OCI-LY7 (cell line): ENCODE results near the gene OPRL1. TPM values are rescaled to one million over a fixed set of nuclear protein-coding genes. Genes with fewer than 3 reads are reported as not detected.

Experiments
- BruUV-seq: library from RNA; stranded (reverse); fragments of 400-500 nt; replicated peaks from 2 replicates; lab custom pipeline; 2021; lab: Mats Ljungman, UMichigan
- CTCF ChIA-PET: fragments of 300-600 bp; sonication (Branson Sonifier 250); formaldehyde crosslinking; loops from one replicate; lab custom pipeline; 2022; ENCODE audit warnings: antibody characterized with exemption; ENCODE audit not compliant: unreplicated experiment; lab: Charles Lee
- POLR2A ChIA-PET: fragments of 300-600 bp; sonication (Branson Sonifier 250); formaldehyde crosslinking; loops from one replicate; lab custom pipeline; 2022; ENCODE audit warnings: antibody characterized with exemption; lab: Charles Lee
- DNase-seq: peaks from one replicate; pipeline ENCODE4 v3.0.0-alpha.2; 2015; ENCODE audit warnings: low spot score
- H2AFZ ChIP-seq: fragments of 200-600 bp; sonication (generic), shearing (Covaris generic); 2 replicates; pipeline ENCODE4 v1.6.1; 2014; ENCODE audit warnings: mild to moderate bottlenecking, antibody characterized with exemption, low read length, moderate library complexity
- H3K27ac ChIP-seq: fragments of 200-600 bp; sonication (generic); 2 replicates; pipeline ENCODE4 v1.5.1; 2014; ENCODE audit warnings: mixed run types, low read depth, mild to moderate bottlenecking, moderate library complexity, low read length, inconsistent platforms; ENCODE audit not compliant: poor library complexity, severe bottlenecking
- H3K36me3 ChIP-seq: fragments of 200-600 bp; sonication (generic); 2 replicates; pipeline ENCODE4 v1.6.1; 2014; ENCODE audit warnings: mild to moderate bottlenecking, antibody characterized with exemption, low read length, moderate library complexity, mixed read lengths; ENCODE audit not compliant: insufficient read depth
- H3K4me1 ChIP-seq: fragments of 200-600 bp; sonication (generic); 2 replicates; pipeline ENCODE4 v1.5.1; 2014; ENCODE audit warnings: mild to moderate bottlenecking, low read length; ENCODE audit not compliant: insufficient read depth, poor library complexity, severe bottlenecking
- H3K4me2 ChIP-seq: fragments of 200-600 bp; sonication (generic); 2 replicates; pipeline ENCODE4 v1.6.1; 2014; ENCODE audit warnings: mild to moderate bottlenecking, low read length
- H3K4me3 ChIP-seq: fragments of 200-600 bp; sonication (generic); 2 replicates; pipeline ENCODE4 v1.5.1; 2014; ENCODE audit warnings: mild to moderate bottlenecking, low read depth, low read length; ENCODE audit not compliant: poor library complexity, severe bottlenecking
- H3K79me2 ChIP-seq: fragments of 200-600 bp; sonication (generic); 2 replicates; pipeline ENCODE4 v1.6.1; 2016; ENCODE audit warnings: low read depth, mild to moderate bottlenecking, low read length, moderate library complexity, mixed read lengths; ENCODE audit not compliant: insufficient read depth
- H3K9me2 ChIP-seq: fragments of 200-600 bp; sonication (generic); 2 replicates; pipeline ENCODE4 v1.6.1; 2016; ENCODE audit warnings: mild to moderate bottlenecking, low read length, mixed read lengths; ENCODE audit not compliant: insufficient read depth
- H3K9me3 ChIP-seq: fragments of 200-600 bp; sonication (generic); 2 replicates; pipeline ENCODE4 v1.6.1; 2014; ENCODE audit warnings: mild to moderate bottlenecking, mixed run types, low read length, mixed read lengths
- H4K20me1 ChIP-seq: fragments of 200-600 bp; sonication (generic); 2 replicates; pipeline ENCODE4 v1.6.1; 2014; ENCODE audit warnings: mild to moderate bottlenecking, antibody characterized with exemption, low read length, moderate library complexity, mixed read lengths; ENCODE audit not compliant: insufficient read depth
- EZH2phosphoT487 ChIP-seq: fragments of 200-600 bp; sonication (generic); IDR thresholded peaks from 2 replicates; pipeline ENCODE4 v1.6.1; 2018; ENCODE audit warnings: low read depth, borderline replicate concordance, mild to moderate bottlenecking, mixed run types, antibody characterized with exemption, low read length, moderate library complexity, mixed read lengths
- intact Hi-C: fragments of 100-400 bp; cut with micrococcal nuclease; formaldehyde crosslinking; loops from one replicate; pipeline ENCODE4 v1.10.0; 2022; ENCODE audit not compliant: unreplicated experiment
- total RNA-seq, 2 experiments: library from RNA; depleted of rRNA in 1 of 2; stranded (reverse); fragments of >200 nt in 1 of 2; shearing (Covaris generic) in 1 of 2; gene quantifications; 2 replicates each; pipeline ENCODE4 v1.2.3, GENCODE V29; 2014 to 2022
- TF ChIP-seq, protein P1 (sequence below): fragments of 200-600 bp; sonication (generic); conservative IDR thresholded peaks from 2 replicates; pipeline ENCODE4 v1.5.1; 2014; ENCODE audit warnings: mild to moderate bottlenecking, antibody characterized with exemption, low read length, moderate library complexity, mixed read lengths

Gene OPRL1
- total RNA-seq, 2 experiments from 2014 or later, result 6.4 to 7.6 TPM

DNA sequence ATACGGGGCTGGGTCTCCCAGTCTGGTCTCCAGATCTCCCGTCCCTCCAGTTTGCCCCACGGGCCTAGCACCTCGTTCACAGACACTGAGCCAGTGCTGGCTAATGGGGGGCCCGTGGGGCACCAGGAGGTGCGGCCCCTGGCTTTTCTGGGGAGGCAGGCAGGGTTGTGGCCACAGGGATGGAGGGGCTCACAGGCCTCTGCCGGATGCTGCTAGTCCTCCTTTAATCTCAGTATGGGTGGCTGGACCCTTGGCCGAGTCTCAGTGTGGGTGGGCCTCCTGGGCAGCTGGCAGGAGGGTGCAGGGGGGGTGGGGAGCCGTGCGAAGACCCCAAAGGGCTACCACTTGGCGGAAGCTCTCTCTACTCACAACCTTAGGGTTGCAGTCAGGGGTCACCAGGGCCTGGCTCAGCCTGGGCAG is 28.8 kb upstream of the OPRL1 start:
- Histone ChIP-seq H3K4me3 (no peak overlapping the region), H3K9me2 (no peaks in the 10 kb centered on the region), H3K36me3 (no peaks in the 10 kb centered on the region), H3K9me3 (no peaks in the 10 kb centered on the region), H3K79me2 (no peaks in the 10 kb centered on the region), H3K4me1 (no peaks in the 10 kb centered on the region), H3K4me2 (no peak overlapping the region), H4K20me1 (no peaks in the 10 kb centered on the region), H3K27ac (no peak overlapping the region), H2AFZ (no peak overlapping the region)
- DNase-seq, result no peak
- intact Hi-C loops, result no loop called here
- BruUV-seq, result no TSS peak
- ChIA-PET POLR2A (no interaction called here), CTCF (no interaction called here)
- no peak for TF ChIP-seq EZH2phosphoT487
- TF ChIP-seq, protein P1, sequence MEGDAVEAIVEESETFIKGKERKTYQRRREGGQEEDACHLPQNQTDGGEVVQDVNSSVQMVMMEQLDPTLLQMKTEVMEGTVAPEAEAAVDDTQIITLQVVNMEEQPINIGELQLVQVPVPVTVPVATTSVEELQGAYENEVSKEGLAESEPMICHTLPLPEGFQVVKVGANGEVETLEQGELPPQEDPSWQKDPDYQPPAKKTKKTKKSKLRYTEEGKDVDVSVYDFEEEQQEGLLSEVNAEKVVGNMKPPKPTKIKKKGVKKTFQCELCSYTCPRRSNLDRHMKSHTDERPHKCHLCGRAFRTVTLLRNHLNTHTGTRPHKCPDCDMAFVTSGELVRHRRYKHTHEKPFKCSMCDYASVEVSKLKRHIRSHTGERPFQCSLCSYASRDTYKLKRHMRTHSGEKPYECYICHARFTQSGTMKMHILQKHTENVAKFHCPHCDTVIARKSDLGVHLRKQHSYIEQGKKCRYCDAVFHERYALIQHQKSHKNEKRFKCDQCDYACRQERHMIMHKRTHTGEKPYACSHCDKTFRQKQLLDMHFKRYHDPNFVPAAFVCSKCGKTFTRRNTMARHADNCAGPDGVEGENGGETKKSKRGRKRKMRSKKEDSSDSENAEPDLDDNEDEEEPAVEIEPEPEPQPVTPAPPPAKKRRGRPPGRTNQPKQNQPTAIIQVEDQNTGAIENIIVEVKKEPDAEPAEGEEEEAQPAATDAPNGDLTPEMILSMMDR, result no peak

DNA sequence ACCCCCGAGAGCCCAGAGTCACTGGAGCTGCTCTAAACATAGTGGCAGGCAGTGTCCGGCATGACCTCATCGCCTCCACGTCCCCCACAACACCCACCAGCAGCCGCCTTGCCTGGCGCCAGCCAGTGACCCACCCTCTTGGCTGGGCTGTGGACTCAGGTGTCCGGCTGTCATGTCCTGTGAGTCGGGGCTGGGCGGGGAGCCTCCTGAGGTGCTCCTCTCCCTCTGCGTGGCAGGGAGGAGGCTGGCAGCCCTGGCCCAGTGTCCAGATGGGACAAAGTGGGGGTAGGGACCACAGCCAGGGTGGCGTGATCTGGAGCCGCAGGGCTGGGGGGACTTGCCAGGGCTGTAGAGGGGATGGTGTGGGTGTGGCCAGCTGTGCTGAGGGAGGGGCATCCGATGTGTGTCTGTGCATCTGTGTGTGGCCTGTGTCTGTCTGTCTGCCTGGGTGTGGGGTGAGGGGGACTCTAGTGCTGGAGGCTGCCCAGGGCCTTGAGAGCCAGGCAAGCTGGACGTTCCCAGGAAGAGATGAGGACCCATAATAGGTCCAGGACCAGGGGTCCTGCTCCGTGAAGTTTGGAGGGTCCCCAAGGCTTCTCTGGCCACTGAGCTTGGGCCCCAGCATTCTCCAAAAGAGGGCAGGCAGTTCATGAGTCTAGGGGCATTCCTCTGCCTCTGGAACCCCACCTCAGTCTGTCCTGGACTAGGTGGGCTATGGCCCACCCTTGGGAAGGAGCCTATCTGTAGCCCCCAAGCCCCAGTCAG is 28.1 kb upstream of the OPRL1 start:
- no peak for DNase-seq
- H3K79me2 ChIP-seq, result no peaks in the 10 kb centered on the region
- H3K9me2 ChIP-seq, result no peaks in the 10 kb centered on the region
- intact Hi-C loops, result no loop called here
- ChIA-PET POLR2A (interaction anchor here (1.2 kb wide), 1 partner anchor 68 kb away, joined by 3 read pairs; no protein-coding TSS in a partner anchor), CTCF (no interaction called here)
- H2AFZ ChIP-seq, result no peak overlapping the region
- no peak overlapping the region for H3K27ac ChIP-seq
- TF ChIP-seq, protein P1, result no peak
- no peak for TF ChIP-seq EZH2phosphoT487
- BruUV-seq, result no TSS peak
- H3K9me3 ChIP-seq, result no peaks in the 10 kb centered on the region
- no peak overlapping the region for H3K4me2 ChIP-seq
- H3K4me1 ChIP-seq, result no peaks in the 10 kb centered on the region
- H3K36me3 ChIP-seq, result no peaks in the 10 kb centered on the region
- no peaks in the 10 kb centered on the region for H4K20me1 ChIP-seq
- H3K4me3 ChIP-seq, result no peak overlapping the region

DNA sequence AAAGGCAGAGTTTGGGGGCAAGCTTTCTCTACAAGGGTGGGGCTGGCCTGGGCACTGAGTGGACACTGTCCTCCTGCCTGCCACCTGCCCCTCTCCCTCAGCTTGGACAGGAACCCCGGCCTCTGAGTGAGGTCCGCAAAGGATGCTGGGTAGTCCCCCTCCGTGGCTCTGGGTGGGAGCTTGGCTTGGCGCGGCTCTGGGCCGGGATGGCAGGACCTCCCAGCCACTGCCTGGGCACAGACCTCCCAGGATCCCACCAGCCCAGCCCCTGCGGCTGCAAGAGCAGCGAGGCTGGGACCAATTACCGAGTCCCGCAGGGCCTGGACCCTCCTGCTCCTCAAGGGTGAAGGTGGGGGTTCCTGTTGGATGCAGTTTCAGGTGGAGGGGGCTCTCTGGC is 27.6 kb upstream of the OPRL1 start:
- Histone ChIP-seq H2AFZ (no peak overlapping the region), H3K9me3 (no peaks in the 10 kb centered on the region), H3K4me1 (no peaks in the 10 kb centered on the region), H3K79me2 (no peaks in the 10 kb centered on the region), H4K20me1 (no peaks in the 10 kb centered on the region), H3K27ac (no peak overlapping the region), H3K36me3 (no peaks in the 10 kb centered on the region), H3K9me2 (no peaks in the 10 kb centered on the region), H3K4me2 (no peak overlapping the region), H3K4me3 (no peak overlapping the region)
- ChIA-PET POLR2A (interaction anchor here (0.6 to 1.2 kb wide), 2 partner anchors 37 to 68 kb away, joined by 3 read pairs; no protein-coding TSS in a partner anchor), CTCF (no interaction called here)
- TF ChIP-seq EZH2phosphoT487, result no peak
- TF ChIP-seq, protein P1, result no peak
- intact Hi-C loops, result no loop called here
- BruUV-seq, result no TSS peak
- no peak for DNase-seq
